Muscle of back (tissue), 11 donors: ENCODE measurements around the gene HOXA6. TPM values are rescaled to one million over a fixed set of nuclear protein-coding genes. Genes with fewer than 3 reads are reported as not detected.

ENCODE experiments used
- DNase-seq, 3 donors: peaks; one replicate each; pipeline versions ENCODE4 v3.0.0 to v3.0.0-alpha.2; 2013
- polyA plus RNA-seq, 10 donors: library from polyadenylated mRNA; unstranded; fragments of 120-200 nt; gene quantifications; one replicate each; pipeline ENCODE4 v1.2.1, GENCODE V29; 2013; ENCODE audit not compliant: insufficient read length in 10 of 10

HOXA6 gene
- polyA plus RNA-seq, 10 donors = 0.27 to 7.4 (median 2.3) TPM

DNA sequence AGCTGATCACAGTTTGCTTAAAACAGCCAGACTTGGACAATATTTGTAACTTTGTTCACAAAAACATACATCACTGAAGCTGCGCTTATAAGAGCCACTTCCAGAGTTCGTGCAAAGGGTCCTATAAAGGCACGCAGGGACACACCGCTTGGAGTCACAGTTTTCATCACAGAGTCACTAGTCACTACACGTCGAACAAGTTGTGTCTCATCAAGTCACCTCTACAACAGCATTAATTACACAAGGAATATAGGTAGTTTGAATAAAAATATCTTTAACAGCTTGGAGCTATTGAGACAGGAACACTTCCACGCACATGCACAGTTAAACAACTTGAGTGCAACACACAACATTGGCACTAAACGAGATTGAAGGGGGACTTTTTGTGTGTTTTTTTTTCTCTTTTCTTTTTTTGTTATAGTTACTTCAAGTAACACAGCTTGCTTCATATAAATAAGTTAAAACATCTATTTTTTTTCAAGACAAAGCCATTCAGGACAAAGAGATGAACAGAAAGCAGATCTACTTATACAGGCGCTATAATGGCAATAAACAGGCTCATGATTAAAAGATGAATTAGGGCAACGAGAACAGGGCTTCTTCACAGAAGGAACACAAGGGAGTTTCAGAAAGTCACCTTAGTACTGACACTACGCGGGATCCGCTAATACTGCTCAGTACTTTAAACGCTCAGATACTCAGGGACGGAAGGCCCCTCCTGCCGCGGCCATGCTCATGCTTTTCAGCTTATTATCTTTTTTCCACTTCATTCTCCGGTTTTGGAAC lies 6.2 kb downstream of the HOXA6 start:
- peak in 1 of 3 donors; percentile 46 for DNase-seq

DNA sequence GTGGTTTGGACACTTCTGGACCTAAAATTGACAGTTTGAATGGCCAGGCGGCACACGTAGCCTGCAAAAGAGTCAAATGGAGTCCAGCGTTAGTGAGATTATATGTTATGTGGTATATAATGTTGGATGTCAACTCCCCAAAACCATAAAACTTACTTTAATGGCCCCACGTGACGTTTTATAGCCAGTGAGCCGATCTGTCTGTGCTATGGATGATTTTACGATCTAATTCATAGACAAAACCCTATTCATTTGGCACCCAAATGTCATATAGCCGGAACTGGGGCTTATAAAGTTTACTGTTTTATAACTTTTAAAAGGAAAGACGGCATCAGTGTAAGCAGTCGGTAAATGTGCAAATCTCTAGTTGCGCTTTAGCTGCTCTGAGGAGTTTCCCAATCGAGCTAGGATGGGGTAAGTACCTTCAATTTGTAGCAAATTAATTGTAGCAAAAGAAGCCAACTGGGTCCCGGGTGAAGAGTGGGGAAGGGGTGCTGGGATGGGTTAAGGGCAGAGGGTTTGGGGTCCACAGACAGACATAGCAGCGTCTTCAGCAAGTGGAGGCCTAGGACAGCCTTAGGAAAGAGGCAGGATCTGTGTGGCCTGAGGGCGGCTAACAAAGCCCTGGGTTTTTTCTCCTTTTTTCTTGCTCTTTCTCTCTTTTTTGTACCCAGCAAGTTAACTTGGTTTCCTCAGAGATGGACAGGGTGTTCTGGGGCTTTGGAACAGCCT lies 7.3 kb downstream of the HOXA6 start:
- peak in 1 of 3 donors; percentile 51 for DNase-seq

DNA sequence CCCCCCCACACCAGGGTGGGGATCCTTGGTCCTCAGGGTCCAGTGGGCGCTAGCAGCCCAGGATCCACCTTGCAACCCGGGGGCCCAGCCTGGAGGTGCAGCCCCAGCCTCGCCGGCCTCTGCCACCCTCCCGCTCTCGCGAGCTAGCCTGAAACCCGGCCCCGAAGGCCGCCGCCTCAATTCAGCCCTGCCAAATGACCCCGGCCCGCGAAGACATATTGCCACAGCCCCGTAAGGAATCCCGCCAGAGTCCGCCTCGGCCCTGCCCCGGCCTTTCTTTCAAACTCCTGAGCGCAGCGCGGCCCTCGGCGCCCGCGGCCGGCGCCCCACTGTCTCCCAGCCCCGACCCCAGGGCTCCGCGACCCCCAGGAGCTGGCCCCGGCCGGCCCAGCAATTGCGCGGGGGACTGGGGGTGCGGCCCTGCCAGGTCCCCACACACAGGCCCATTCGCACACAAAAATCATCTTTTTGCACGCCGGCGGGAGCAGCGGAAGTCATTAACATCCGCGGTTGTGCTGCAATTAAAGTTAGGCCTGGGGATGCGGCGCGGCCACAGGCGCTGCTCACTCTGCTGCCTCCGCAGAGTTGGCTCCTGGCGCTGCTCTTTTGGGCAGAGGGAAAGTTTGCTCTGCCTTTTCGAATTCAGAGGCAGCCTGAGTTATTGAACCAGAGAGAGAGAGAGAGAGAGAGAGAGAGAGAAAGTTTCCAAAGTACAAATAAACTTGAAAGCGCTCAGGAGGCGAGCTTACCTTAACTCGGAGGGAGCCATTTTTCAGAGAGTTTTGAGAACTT lies 8.0 kb downstream of the HOXA6 start:
- DNase-seq = no peak

- DNase-seq = no peak
These were observed 8.6 kb downstream of the HOXA6 start for GRCh38 chr7:27138985-27139333.

DNA sequence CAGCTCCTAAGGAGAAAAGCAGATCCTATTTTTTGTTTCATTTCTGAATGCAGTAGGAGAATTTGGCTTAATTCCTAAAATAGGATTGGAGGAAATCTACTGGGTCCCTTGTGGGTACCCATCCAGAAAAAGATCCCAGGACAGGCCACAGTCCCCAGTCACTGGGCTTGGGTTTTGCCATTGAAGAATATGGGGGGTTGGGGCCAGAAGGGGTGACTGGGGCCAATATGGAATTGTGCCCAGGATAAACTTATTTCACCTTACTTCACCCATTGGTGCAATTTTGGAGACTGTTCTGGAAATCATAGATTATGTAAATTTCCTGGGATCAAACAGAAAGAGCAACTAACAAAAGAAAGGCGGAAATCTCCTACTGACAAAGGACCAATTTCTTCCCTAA lies 9.1 kb downstream of the HOXA6 start:
- no peak for DNase-seq

DNA sequence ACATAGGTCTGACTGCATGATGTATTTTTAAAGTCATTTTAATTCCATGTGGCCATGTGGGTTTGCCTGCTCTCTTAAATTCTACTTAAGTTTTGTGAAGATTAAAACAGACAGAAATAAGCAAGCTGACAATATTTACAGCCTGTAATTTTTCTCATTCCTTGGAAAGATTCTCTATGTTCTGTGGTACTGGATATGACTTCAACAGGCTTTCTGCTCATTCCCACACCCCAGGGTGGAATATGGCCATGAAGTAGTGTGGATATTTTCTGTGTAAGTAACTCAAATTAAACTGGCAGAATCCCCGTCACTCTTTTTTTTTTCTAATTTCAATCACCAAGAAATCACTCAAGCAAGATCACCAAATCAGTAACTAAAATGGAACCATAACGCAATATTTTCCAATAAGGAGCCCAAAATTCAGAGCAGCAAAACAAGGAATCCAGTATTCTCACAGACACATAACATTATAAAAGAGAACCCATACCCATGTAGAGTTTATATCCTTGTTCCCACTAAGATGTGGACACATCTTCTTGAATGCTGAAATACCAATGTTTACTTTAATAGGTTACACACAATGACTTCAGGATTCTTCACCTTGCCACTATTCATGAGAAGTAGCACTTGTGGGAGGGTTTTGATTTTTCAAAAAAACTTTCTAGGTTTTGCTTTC lies 9.8 kb downstream of the HOXA6 start:
- no peak for DNase-seq

- peak in 1 of 3 donors; percentile 76 for DNase-seq
These were observed 13.2 kb downstream of the HOXA6 start for GRCh38 chr7:27134392-27134791.

- no peak for DNase-seq
These were observed 14.0 kb downstream of the HOXA6 start for GRCh38 chr7:27133409-27134231.

DNA sequence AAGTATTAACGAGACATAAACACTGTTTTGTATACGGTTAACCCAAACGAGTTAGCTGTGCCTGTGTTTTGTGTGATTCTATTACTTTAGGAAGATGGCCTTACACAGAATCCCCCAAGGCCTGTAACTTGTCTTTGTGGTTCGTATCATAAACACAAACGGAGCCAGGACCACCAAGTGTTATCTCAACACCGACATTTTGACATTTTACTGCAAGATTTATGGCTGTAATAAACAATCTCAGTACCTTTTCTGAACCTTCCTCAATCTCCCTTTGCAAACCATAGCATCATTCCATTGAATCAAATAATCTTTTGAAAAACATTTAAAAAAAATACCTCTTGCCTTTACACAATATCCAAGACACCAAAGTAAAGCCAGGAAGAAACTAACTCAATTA lies 14.6 kb downstream of the HOXA6 start:
- DNase-seq = no peak

GRCh38 chr7:27132214-27132613 lies 15.4 kb downstream of the HOXA6 start:
- DNase-seq = no peak

DNA sequence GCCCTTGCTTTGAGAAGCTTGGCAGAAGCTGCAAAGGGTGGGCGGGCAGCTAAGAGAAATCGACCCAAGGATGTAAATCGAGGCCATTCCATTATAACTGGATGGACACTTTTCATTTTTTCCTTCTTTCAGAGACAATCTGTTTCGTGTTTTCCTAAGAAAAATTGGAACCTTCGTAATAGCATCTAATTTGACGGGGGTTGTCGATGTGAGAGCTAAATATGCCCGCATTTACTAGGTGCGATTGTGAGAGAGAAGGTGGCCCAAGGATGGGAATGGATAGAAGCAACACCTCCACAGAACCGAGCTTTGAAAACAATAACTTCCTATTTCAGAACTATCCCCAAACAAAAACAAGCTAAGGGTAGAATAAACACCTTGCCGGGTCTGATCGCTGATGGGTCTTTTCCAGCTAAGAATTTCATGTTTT lies 16.2 kb downstream of the HOXA6 start:
- DNase-seq = no peak

DNA sequence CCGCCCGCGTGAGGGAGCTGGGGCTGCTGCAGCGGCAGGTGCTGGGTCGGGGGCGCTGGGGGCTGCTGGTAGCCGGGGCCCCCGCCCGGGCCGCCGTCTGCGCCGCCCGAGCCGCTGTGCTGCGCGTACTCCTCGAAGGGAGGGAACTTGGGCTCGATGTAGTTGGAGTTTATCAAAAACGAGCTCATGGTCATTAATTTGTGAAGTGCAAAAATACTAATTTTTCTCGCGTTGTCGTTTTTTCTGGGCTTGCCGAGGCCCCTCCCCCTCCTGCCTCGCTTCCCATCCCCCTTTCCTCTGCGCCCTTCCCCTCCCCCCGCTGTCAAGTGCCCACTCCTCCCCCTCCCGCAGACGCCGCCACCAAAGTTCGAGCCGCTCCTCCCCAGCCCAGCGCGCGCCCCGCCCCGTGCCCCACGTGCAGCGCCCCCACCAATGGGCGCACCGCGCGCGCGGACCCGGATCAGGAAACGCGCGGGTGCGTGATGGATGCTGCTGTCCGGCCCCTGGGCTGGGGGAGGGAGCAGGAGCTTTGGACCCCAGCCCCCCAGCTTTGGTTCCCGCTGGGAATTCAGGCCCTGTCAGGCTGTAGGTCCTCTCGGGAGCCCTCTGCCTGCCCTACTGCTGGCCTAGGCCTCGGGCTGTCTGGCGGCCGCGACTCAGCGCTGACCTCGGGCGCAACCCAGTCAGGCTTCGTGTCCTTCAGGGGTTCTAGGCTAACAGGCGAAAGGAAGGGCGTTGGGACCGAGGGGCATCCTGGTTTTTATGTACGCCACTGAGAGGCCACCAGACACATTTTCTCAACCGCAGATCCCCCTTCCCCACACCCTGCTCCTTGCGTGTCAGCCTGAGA lies 16.8 kb downstream of the HOXA6 start, which contains the start of gene HOXA4:
HOXA4 (minus strand) TSS at position 218 of the 850 bp plus-strand sequence; CDS start at position 194, 24 bp downstream.
- peak; percentile 92 to 97 (median 94) for DNase-seq

GRCh38 chr7:27129729-27130539 lies 17.6 kb downstream of the HOXA6 start:
- peak in 2 of 3 donors; percentile 34 to 44 for DNase-seq

GRCh38 chr7:27128776-27129728 lies 18.5 kb downstream of the HOXA6 start:
- no peak for DNase-seq

GRCh38 chr7:27128034-27128433 lies 19.5 kb downstream of the HOXA6 start:
- peak in 2 of 3 donors; percentile 82 to 90 for DNase-seq

DNA sequence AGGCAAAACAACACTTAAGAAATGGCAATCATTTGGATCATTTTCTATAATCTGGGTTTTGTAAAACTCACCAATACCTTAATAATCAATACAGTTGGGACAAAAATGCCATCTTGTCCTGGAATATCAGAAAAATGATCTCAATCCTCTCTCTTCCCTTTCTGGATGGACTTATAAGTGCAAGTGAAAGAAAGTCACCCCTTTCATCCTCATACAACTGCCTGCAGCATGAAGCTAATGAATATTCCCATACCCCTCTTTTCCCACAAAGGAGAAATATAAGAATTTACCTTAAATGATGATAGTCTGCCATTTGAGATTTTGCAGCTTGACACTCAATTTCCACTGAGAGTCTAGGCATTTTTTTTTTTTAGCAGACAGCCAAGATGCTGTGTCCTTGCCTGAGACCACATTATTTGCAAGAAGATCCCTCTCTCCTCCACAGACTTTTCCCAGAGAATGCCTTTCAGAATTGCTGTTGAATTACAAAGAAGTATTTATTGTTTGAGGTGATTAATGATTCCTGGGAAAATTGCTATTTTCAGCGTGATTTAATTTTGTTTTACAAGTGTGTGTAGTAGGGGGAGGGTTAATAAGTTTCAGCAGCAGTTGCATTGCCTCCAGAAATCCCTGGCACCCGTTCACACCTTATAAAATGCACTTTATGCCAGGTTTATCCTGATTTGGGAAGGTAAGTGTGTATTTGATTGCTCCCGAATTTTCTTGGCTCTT lies 20.8 kb downstream of the HOXA6 start:
- no peak for DNase-seq

GRCh38 chr7:27125986-27126394 lies 21.6 kb downstream of the HOXA6 start:
- no peak for DNase-seq
